ENCODE results near the gene ARHGEF16. TPM values are rescaled to one million over a fixed set of nuclear protein-coding genes. Genes with fewer than 3 reads are reported as not detected.

Gene ARHGEF16
- total RNA-seq, 1 donor from 2014 or later = not detected

- ATAC-seq (ENCODE audit: low read depth) (no peak), DNase-seq (no peak)
- intact Hi-C loops (cut with micrococcal nuclease) = no loop called here
- Mint-ChIP-seq H3K27ac (no peak overlapping the region), H3K9me3 (no peaks in the 10 kb centered on the region), H3K36me3 (ENCODE audit: low read depth) (peaks cover 12% of the 10 kb centered on the region), H3K4me3 (no peak overlapping the region), H3K4me1 (no peaks in the 10 kb centered on the region), H3K27me3 (no peaks in the 10 kb centered on the region)
- ChIA-PET POLR2A (no interaction called here), CTCF (no interaction called here)
- TF ChIP-seq CTCF (IDR thresholded peaks at IDR 0.05) = no peak
Measured at GRCh38 chr1:3504822-3505153, 50.3 kb downstream of the ARHGEF16 start.

GRCh38 chr1:3505161-3505560, 50.7 kb downstream of the ARHGEF16 start:
- no peak for DNase-seq
- no peak for TF ChIP-seq CTCF (IDR thresholded peaks at IDR 0.05)
- H3K4me1 Mint-ChIP-seq = no peaks in the 10 kb centered on the region
- H3K4me3 Mint-ChIP-seq = no peak overlapping the region
- ChIA-PET POLR2A (no interaction called here), CTCF (no interaction called here)
- ATAC-seq (ENCODE audit: low read depth) = no peak
- peaks cover 12% of the 10 kb centered on the region for H3K36me3 Mint-ChIP-seq (ENCODE audit: low read depth)
- H3K27me3 Mint-ChIP-seq = no peaks in the 10 kb centered on the region
- intact Hi-C loops (cut with micrococcal nuclease) = no loop called here
- H3K9me3 Mint-ChIP-seq = no peaks in the 10 kb centered on the region
- H3K27ac Mint-ChIP-seq = no peak overlapping the region

DNA sequence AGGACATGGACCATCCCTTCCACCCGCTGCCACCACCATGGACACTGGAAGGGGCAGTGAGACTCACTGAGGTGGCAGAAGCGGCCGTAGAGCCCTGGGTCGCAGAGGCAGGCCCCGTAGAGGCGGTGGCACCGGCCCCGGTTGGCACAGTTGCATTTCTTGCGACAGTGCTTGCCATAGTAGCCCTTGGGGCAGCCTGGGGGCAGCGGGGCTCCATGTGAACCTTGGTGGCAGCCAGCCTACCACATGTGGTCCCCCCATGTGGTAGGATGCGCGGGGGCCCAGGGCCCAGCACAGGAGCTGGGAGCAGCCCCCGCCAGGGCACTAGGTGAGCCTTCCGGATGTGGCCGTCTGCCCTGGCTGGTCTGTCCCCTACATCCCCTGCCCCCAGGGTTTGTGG, 51.6 kb downstream of the ARHGEF16 start:
- H3K27ac Mint-ChIP-seq = no peak overlapping the region
- no peak for TF ChIP-seq CTCF (IDR thresholded peaks at IDR 0.05)
- no peak for ATAC-seq (ENCODE audit: low read depth)

GRCh38 chr1:3506943-3507342, 52.5 kb downstream of the ARHGEF16 start:
- no peaks in the 10 kb centered on the region for H3K9me3 Mint-ChIP-seq
- ChIA-PET CTCF (interaction anchor here (1.1 kb wide), 1 partner anchor 112 kb away, joined by 3 read pairs; no protein-coding TSS in a partner anchor), POLR2A (no interaction called here)
- no peaks in the 10 kb centered on the region for H3K27me3 Mint-ChIP-seq
- DNase-seq = no peak
- intact Hi-C loops (cut with micrococcal nuclease) = no loop called here
- no peak overlapping the region for H3K27ac Mint-ChIP-seq
- peaks cover 12% of the 10 kb centered on the region for H3K36me3 Mint-ChIP-seq (ENCODE audit: low read depth)
- no peak for TF ChIP-seq CTCF (IDR thresholded peaks at IDR 0.05)
- H3K4me1 Mint-ChIP-seq = no peaks in the 10 kb centered on the region
- no peak overlapping the region for H3K4me3 Mint-ChIP-seq
- ATAC-seq (ENCODE audit: low read depth) = no peak

More for the DNA sequence above, 51.6 kb downstream of the ARHGEF16 start:
- Mint-ChIP-seq H3K36me3 (ENCODE audit: low read depth) (peaks cover 12% of the 10 kb centered on the region), H3K27me3 (no peaks in the 10 kb centered on the region), H3K4me3 (no peak overlapping the region), H3K9me3 (no peaks in the 10 kb centered on the region), H3K4me1 (no peaks in the 10 kb centered on the region)
- ChIA-PET CTCF (no interaction called here), POLR2A (no interaction called here)
- intact Hi-C loops (cut with micrococcal nuclease) = no loop called here
- DNase-seq = no peak

GRCh38 chr1:3507636-3508275, 53.3 kb downstream of the ARHGEF16 start:
- no peak overlapping the region for H3K27ac Mint-ChIP-seq
- no peaks in the 10 kb centered on the region for H3K27me3 Mint-ChIP-seq
- POLR2A ChIA-PET = no interaction called here
- ATAC-seq (ENCODE audit: low read depth) = no peak
- no peaks in the 10 kb centered on the region for H3K9me3 Mint-ChIP-seq
- CTCF ChIA-PET = interaction anchor here (1.1 kb wide), 1 partner anchor 111 kb away, joined by 3 read pairs; no protein-coding TSS in a partner anchor
- intact Hi-C loops (cut with micrococcal nuclease) = no loop called here
- peaks cover 14% of the 10 kb centered on the region for H3K36me3 Mint-ChIP-seq (ENCODE audit: low read depth)
- no peak for TF ChIP-seq CTCF (IDR thresholded peaks at IDR 0.05)
- no peak for DNase-seq
- H3K4me1 Mint-ChIP-seq = no peaks in the 10 kb centered on the region
- no peak overlapping the region for H3K4me3 Mint-ChIP-seq

All from activated B cell treated with CpG ODN at 0.5 μM for 24 hours (primary cell).